Fibroblast of lung (primary cell): ENCODE data around the gene ACP2. TPM values are rescaled to one million over a fixed set of nuclear protein-coding genes. Genes with fewer than 3 reads are reported as not detected.
"Not testable (repeated sequence)": the region's sequence is repeated elsewhere in the genome, so short reads cannot be mapped to it uniquely, and the experiment has no call there.

ENCODE experiments used
- DNase-seq, 2 donors: peaks; one replicate each; pipeline versions ENCODE4 v3.0.0 to v3.0.0-alpha.2; 2010; ENCODE audit warnings: low read depth in 2 of 2
- H2AFZ ChIP-seq: 2 replicates; pipeline ENCODE4 v1.5.1; 2012; ENCODE audit warnings: low read length, control low read depth, inconsistent platforms
- H3K27ac ChIP-seq: 2 replicates; pipeline ENCODE4 v1.5.1; 2011; ENCODE audit warnings: low read length, control low read depth; ENCODE audit not compliant: insufficient read depth
- H3K27me3 ChIP-seq: 2 replicates; pipeline ENCODE4 v1.5.1; 2011; ENCODE audit warnings: mild to moderate bottlenecking, low read length; ENCODE audit not compliant: control insufficient read depth, insufficient read depth
- H3K36me3 ChIP-seq: 2 replicates; pipeline ENCODE4 v1.5.1; 2011; ENCODE audit warnings: low read length; ENCODE audit not compliant: control insufficient read depth, insufficient read depth
- H3K4me1 ChIP-seq: 2 replicates; pipeline ENCODE4 v1.5.1; 2011; ENCODE audit warnings: low read length; ENCODE audit not compliant: control insufficient read depth, insufficient read depth; ENCODE audit errors: extremely low read depth
- H3K4me2 ChIP-seq: 2 replicates; pipeline ENCODE4 v1.5.1; 2011; ENCODE audit warnings: low read length, control low read depth; ENCODE audit not compliant: insufficient read depth; ENCODE audit errors: extremely low read depth
- H3K4me3 ChIP-seq, 4 experiments: fragments of 200-600 bp in 1 of 4; sonication (generic) in 1 of 4; replicated peaks in 1 of 4; 2 replicates each; pipeline ENCODE4 v1.5.1; 2011 to 2016; ENCODE audit warnings: low read length in 4 of 4, low read depth in 3 of 4, mild to moderate bottlenecking in 3 of 4, control low read depth in 2 of 4, inconsistent platforms in 1 of 4, mixed read lengths in 1 of 4; ENCODE audit not compliant: insufficient read depth in 1 of 4; ENCODE audit errors: control extremely low read depth in 1 of 4
- H3K79me2 ChIP-seq: 2 replicates; pipeline ENCODE4 v1.5.1; 2012; ENCODE audit warnings: mild to moderate bottlenecking, low read length, inconsistent platforms; ENCODE audit not compliant: control insufficient read depth, insufficient read depth
- H3K9ac ChIP-seq: 2 replicates; pipeline ENCODE4 v1.5.1; 2011; ENCODE audit warnings: mild to moderate bottlenecking, low read length, control low read depth; ENCODE audit not compliant: insufficient read depth
- H3K9me3 ChIP-seq: 2 replicates; pipeline ENCODE4 v1.5.1; 2012; ENCODE audit warnings: low read depth, low read length; ENCODE audit not compliant: control insufficient read depth, insufficient read depth
- H4K20me1 ChIP-seq: 2 replicates; pipeline ENCODE4 v1.5.1; 2011; ENCODE audit warnings: low read length; ENCODE audit not compliant: control insufficient read depth, insufficient read depth; ENCODE audit errors: extremely low read depth
- EZH2 ChIP-seq: IDR thresholded peaks from 2 replicates; pipeline ENCODE4 v1.5.1; 2012; ENCODE audit warnings: low read length, control low read depth, mild to moderate bottlenecking; ENCODE audit errors: missing control alignments
- polyA plus RNA-seq, 2 donors: library from polyadenylated mRNA; depleted of rRNA in 1 of 2; stranded (reverse) in 1 of 2; unstranded in 1 of 2; fragments of >200 nt; gene quantifications; 2 replicates each; pipeline ENCODE4 v1.2.1, GENCODE V29; 2011 to 2012; ENCODE audit warnings: missing spikeins in 1 of 2
- total RNA-seq: library from RNA; depleted of rRNA; stranded (reverse); fragments of >200 nt; gene quantifications from 2 replicates; pipeline ENCODE4 v1.2.1, GENCODE V29; 2014
- TF ChIP-seq, protein P1 (sequence below), 2 donors: IDR thresholded peaks in 1 of 2; conservative IDR thresholded peaks in 1 of 2; 1 replicate in 1 of 2; 2 replicates in 1 of 2; pipeline ENCODE4 v1.5.1; 2011 to 2012; ENCODE audit warnings: low read length in 2 of 2, control low read depth in 1 of 2, inconsistent platforms in 1 of 2, low read depth in 1 of 2, mild to moderate bottlenecking in 1 of 2

The ACP2 gene
- total and polyA plus RNA-seq, 2 donors (not counting 1 experiment from before 2014, with no cell fraction given), result 18.9 to 23.9 TPM

DNA sequence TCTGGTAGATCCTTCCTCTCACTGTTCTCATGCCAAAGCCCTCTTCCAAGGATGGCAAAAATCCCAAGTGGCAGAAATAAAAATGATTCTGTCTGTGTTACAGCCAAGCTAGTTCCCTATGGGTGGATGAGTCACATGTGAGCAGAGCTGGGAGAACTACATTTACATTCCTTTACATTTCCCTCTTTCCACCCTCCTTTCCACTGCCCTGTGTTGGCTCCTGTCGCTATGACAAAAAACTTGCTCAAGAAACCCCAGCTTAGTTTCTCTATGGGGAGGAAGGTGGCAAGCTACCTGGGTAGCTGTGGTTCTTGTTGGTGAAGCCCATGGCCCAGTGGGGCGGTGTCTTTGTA is 44.0 kb downstream of the ACP2 start:
- peak overlapping the region; percentile 63 for H3K4me2 ChIP-seq
- DNase-seq, result peak; percentile 65 to 72
- no peak for TF ChIP-seq EZH2
- TF ChIP-seq, protein P1, sequence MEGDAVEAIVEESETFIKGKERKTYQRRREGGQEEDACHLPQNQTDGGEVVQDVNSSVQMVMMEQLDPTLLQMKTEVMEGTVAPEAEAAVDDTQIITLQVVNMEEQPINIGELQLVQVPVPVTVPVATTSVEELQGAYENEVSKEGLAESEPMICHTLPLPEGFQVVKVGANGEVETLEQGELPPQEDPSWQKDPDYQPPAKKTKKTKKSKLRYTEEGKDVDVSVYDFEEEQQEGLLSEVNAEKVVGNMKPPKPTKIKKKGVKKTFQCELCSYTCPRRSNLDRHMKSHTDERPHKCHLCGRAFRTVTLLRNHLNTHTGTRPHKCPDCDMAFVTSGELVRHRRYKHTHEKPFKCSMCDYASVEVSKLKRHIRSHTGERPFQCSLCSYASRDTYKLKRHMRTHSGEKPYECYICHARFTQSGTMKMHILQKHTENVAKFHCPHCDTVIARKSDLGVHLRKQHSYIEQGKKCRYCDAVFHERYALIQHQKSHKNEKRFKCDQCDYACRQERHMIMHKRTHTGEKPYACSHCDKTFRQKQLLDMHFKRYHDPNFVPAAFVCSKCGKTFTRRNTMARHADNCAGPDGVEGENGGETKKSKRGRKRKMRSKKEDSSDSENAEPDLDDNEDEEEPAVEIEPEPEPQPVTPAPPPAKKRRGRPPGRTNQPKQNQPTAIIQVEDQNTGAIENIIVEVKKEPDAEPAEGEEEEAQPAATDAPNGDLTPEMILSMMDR (conservative IDR thresholded peaks at IDR 0.05 in 1 of 2, IDR thresholded peaks at IDR 0.05 in 1 of 2; ENCODE audit: low read depth in 1 of 2, low read length in 2 of 2), result no peak
- no peak overlapping the region for H2AFZ ChIP-seq
- H3K9ac ChIP-seq, result no peak overlapping the region
- H3K27me3 ChIP-seq, result no peaks in the 10 kb centered on the region
- no peaks in the 10 kb centered on the region for H3K79me2 ChIP-seq
- peaks cover 5% of the 10 kb centered on the region for H3K4me1 ChIP-seq
- no peaks in the 10 kb centered on the region for H3K9me3 ChIP-seq
- no peaks in the 10 kb centered on the region for H4K20me1 ChIP-seq
- H3K4me3 ChIP-seq, result no peak overlapping the region
- H3K36me3 ChIP-seq, result no peaks in the 10 kb centered on the region
- no peak overlapping the region for H3K27ac ChIP-seq

DNA sequence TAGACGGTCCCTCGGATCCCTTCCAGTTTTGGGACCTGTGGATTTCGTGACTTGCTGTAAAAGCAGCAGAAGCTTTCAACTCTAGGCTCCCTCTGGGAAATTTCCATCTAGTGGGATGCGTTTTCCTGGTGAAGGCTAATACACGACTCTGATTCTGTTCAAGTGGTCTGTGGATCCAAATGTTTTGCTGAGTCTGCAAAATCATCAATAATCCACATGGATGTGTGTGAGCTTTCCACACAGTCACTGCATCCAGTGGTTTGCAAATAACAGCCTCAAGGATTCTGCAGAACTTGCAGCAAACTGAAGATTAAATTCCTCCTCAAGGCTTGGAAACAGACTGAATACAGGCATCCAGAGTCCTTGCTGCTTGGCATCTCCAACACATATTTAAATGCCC is 46.0 kb downstream of the ACP2 start:
- peaks cover 5% of the 10 kb centered on the region for H3K4me1 ChIP-seq
- peaks cover 1% of the 10 kb centered on the region for H4K20me1 ChIP-seq
- no peak overlapping the region for H3K4me2 ChIP-seq
- TF ChIP-seq, protein P1 (conservative IDR thresholded peaks at IDR 0.05 in 1 of 2, IDR thresholded peaks at IDR 0.05 in 1 of 2; ENCODE audit: low read depth in 1 of 2, low read length in 2 of 2), result no peak
- no peak for TF ChIP-seq EZH2
- H3K27ac ChIP-seq, result no peak overlapping the region
- H3K79me2 ChIP-seq, result no peaks in the 10 kb centered on the region
- H3K36me3 ChIP-seq, result no peaks in the 10 kb centered on the region
- H3K4me3 ChIP-seq, result no peak overlapping the region
- no peaks in the 10 kb centered on the region for H3K9me3 ChIP-seq
- no peak overlapping the region for H3K9ac ChIP-seq
- peaks cover 3% of the 10 kb centered on the region for H3K27me3 ChIP-seq
- H2AFZ ChIP-seq, result no peak overlapping the region
- no peak for DNase-seq

DNA sequence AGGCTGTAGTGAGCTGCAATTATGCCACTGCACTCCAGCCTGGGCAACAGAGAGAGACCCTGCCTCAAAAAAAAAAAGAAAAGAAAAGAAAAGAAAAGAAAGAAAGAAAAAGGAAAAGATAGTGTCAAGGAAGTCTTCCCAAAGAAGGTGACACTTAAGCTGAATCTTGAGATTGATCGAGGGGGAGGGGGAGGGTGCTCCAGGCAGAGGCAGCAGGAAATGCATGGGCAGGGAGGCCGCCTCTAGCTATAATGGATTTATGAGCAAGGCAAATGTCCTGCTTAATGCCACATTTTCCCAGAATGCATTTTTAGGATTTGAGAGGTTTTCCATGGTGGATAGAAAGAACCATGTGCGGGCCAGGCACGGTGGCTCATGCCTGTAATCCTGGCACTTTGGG is 47.6 kb downstream of the ACP2 start:
- H3K4me3 ChIP-seq, result no peak overlapping the region
- H3K79me2 ChIP-seq, result no peaks in the 10 kb centered on the region
- peaks cover 1% of the 10 kb centered on the region for H4K20me1 ChIP-seq

DNA sequence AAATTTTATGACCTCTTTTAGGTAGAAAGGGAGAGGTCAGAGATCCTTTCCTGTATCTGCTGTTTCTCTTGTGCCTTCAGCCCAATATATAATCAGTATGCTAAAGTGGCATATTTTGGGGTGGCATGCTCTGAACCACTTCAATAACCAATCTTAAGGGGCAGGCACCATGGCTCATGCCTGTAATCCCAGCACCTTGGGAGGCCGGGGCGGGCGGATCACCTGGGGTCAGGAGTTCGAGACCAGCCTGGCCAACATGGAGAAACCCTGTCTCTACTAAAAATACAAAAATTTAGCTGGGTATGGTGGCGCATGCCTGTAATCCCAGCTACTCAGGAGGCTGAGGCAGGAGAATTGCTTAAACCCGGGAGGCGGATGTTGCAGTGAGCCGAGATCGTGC is 50.5 kb downstream of the ACP2 start:
- not testable (repeated sequence) for H3K4me1 ChIP-seq, DNase-seq, H4K20me1 ChIP-seq, H3K36me3 ChIP-seq, H3K27ac ChIP-seq, H3K4me2 ChIP-seq, H3K9me3 ChIP-seq, H2AFZ ChIP-seq, H3K4me3 ChIP-seq, H3K79me2 ChIP-seq, H3K9ac ChIP-seq, H3K27me3 ChIP-seq

More for the DNA sequence above, 47.6 kb downstream of the ACP2 start:
- Histone ChIP-seq H3K36me3 (no peaks in the 10 kb centered on the region), H3K9ac (no peak overlapping the region), H2AFZ (no peak overlapping the region), H3K4me2 (no peak overlapping the region), H3K4me1 (peaks cover 5% of the 10 kb centered on the region), H3K9me3 (no peaks in the 10 kb centered on the region), H3K27ac (no peak overlapping the region), H3K27me3 (peaks cover 3% of the 10 kb centered on the region)
- no peak for DNase-seq
- TF ChIP-seq, protein P1 (conservative IDR thresholded peaks at IDR 0.05 in 1 of 2, IDR thresholded peaks at IDR 0.05 in 1 of 2; ENCODE audit: low read depth in 1 of 2, low read length in 2 of 2), result no peak
- TF ChIP-seq EZH2, result no peak
